Jurkat, Clone E6-1 (cell line): ENCODE data around the gene DUSP18.
"Not testable (repeated sequence)": the region's sequence is repeated elsewhere in the genome, so short reads cannot be mapped to it uniquely, and the experiment has no call there.

Source experiments
- DNase-seq: peaks from one replicate; pipeline ENCODE4 v3.0.0-alpha.2; 2011; ENCODE audit warnings: low read depth, low spot score
- H3K4me3 ChIP-seq: 2 replicates; pipeline ENCODE4 v1.5.1; 2011; ENCODE audit warnings: mild to moderate bottlenecking, low read length, control low read depth, moderate library complexity

The DUSP18 gene

GRCh38 chr22:30680991-30681770, 13.5 kb upstream of the DUSP18 start:
- DNase-seq: peak; percentile 15
- no peak overlapping the region for H3K4me3 ChIP-seq

DNA sequence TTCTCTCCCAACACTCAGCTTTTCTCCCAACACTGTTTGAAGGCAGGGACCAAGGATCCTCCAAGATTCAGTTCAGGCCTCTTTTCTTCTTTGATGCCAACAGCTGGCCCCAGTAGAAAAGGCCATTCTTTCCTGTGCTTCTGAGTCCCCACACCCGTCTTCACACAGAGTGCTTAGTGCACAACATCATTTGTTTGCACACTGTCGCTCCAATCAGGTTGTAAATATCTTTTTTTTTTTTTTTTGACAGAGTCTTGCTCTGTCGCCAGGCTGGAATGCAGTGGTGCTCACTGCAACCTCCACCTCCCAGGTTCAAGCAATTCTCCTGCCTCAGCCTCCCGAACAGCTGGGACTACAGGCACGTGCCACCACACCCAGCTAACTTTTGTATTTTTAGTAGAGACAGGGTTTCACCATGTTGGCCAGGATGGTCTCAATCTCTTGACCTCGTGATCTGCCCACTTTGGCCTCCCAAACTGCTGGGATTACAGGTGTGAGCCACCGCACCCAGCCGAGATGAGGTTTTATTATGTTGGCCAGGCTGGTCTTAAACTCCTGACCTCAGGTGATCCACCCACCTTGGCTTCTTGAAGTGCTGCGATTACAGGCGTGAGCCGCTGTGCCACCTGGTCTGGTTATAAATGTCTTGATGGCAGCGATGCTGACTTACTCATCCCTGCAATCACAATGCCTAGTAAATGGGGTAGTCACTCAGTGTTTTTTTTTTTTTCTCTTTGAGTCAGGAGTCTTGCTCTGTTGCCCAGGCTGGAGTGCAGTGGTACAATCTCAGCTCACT, 12.4 kb upstream of the DUSP18 start:
- DNase-seq, H3K4me3 ChIP-seq: not testable (repeated sequence)

- not testable (repeated sequence) for DNase-seq
Observed at GRCh38 chr22:30676565-30676964, 8.9 kb upstream of the DUSP18 start.

GRCh38 chr22:30675436-30675835, 7.8 kb upstream of the DUSP18 start:
- H3K4me3 ChIP-seq: no peak overlapping the region
- DNase-seq: peak; percentile 54

More at GRCh38 chr22:30676565-30676964, 8.9 kb upstream of the DUSP18 start:
- H3K4me3 ChIP-seq: not testable (repeated sequence)

DNA sequence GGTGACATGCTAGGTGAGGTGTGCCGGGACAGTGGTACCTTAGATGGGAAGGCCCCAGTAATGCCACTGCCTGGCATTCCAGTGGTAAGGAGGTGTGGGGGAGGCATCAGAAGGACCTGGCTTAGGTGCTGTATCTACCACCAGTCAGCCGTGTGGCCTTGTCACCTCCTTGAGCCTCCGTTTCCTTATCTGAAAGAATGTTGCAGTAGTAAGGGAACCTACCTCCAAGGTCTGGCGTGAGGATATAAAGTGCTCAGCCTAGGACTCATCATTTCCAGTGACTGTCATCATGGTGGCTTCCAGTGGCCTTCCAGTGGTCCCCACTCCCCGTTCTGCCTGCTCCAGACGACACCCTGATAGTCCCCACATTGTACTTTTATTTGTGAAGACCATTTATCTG, 6.8 kb upstream of the DUSP18 start:
- DNase-seq: no peak
- no peak overlapping the region for H3K4me3 ChIP-seq

DNA sequence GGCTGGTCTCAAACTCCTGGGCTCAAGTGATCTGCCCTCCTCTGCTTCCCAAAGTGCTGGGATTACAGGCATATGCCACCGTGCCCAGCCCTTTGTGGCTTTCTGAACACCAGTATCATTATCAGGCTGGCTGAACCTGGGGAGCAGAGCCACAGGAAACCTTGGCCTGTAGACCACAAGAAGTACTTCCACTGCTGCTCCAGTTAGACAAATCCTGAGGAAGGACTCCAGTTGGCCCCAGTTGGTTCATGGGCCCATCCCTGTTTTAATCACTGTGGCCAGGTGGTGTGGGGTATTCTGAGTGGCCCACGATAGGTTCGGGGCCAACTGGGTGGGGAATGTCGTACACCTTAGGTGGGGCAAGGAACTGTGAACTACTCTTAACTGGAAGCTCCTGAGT, 5.5 kb upstream of the DUSP18 start:
- no peak for DNase-seq
- H3K4me3 ChIP-seq: no peak overlapping the region

GRCh38 chr22:30671071-30671470, 3.4 kb upstream of the DUSP18 start:
- no peak for DNase-seq

GRCh38 chr22:30668386-30668710, 673 bp upstream of the DUSP18 start:
- no peak for DNase-seq

More at GRCh38 chr22:30671071-30671470, 3.4 kb upstream of the DUSP18 start:
- H3K4me3 ChIP-seq: no peak overlapping the region

GRCh38 chr22:30667107-30667493, 575 bp downstream of the DUSP18 start:
- H3K4me3 ChIP-seq: peak overlapping the region; percentile 67
- no peak for DNase-seq

More at GRCh38 chr22:30668386-30668710, 673 bp upstream of the DUSP18 start:
- H3K4me3 ChIP-seq: peak overlapping the region; percentile 67

GRCh38 chr22:30665786-30666185, 1.9 kb downstream of the DUSP18 start:
- no peak for DNase-seq
- no peak overlapping the region for H3K4me3 ChIP-seq

DNA sequence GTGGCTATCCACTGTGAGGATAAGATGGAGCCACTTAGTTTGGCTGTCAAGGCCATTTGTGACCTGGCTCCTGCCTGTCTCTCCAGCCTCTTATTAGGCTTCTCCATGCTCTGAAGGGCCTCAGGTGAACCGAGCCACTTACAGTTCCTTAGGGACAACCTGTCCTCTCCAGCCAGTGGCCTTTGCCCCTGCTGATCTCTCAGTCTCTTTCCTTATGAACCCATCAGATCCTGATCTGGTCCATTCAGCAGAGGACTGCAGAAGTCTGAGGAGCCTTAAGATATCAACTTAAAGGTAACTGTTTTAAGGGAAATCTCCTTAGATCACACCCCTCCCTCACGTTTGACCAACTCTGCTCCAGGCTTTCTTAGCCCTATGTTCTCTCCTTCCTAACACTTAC, 2.4 kb downstream of the DUSP18 start:
- no peak for DNase-seq
- H3K4me3 ChIP-seq: no peak overlapping the region

- DNase-seq: no peak
- H3K4me3 ChIP-seq: no peak overlapping the region
Observed at GRCh38 chr22:30664798-30665197, 2.9 kb downstream of the DUSP18 start.

- DNase-seq: no peak
- H3K4me3 ChIP-seq: no peak overlapping the region
Observed at GRCh38 chr22:30662040-30662439, 5.6 kb downstream of the DUSP18 start.

- DNase-seq: no peak
- H3K4me3 ChIP-seq: no peak overlapping the region
Observed at GRCh38 chr22:30655532-30655931, 12.1 kb downstream of the DUSP18 start.

GRCh38 chr22:30654361-30654760, 13.3 kb downstream of the DUSP18 start:
- H3K4me3 ChIP-seq: no peak overlapping the region
- no peak for DNase-seq

DNA sequence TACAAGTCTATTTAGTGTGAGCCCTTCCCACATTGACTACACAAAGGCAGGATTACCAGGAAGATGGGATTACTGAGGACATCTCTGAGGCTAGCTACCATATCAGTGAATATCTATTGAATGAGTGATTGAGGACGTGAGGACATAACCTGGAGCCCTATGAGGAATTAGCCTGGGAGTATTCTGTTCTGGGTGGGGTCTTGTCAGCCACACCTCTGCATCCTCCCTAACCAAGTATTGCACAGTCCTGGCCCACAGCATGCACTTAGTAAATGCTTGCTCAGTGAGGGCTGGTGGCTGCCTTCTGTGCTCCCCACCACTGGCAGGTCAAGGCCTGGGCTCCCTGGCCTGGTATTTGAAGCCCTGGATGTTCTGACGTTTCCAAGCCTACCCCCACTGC, 14.8 kb downstream of the DUSP18 start:
- H3K4me3 ChIP-seq: no peak overlapping the region
- no peak for DNase-seq

DNA sequence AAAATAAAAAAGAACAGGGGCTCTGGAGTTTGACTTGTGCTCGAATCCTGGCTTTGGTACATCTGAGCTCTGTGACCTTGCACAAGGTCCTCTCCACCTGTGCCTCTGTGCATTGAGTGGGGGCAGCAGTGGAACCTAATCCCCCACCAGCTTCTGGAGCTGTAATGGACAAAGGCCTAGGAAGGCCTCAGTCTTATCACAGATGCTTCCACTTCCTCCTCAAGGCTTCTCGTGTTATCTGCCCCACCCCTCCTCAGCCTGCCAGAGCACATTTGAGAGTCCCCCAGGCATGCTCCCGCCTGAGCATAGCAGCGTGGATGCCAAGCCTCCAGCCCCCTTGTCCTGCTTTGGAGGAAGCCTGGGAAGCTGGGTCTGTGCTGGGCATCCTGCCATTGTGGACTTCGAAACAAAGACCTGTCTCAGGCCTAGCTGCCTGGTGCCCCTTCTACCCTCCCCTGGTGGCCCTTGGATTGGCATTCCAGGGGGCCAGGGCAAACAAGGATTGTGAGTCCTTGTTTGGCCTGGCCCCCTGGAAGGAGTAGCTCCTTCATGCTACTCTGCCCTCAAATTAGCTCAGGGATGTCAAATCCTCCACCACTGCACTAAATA, 17.1 kb downstream of the DUSP18 start:
- no peak overlapping the region for H3K4me3 ChIP-seq
- DNase-seq: no peak

DNA sequence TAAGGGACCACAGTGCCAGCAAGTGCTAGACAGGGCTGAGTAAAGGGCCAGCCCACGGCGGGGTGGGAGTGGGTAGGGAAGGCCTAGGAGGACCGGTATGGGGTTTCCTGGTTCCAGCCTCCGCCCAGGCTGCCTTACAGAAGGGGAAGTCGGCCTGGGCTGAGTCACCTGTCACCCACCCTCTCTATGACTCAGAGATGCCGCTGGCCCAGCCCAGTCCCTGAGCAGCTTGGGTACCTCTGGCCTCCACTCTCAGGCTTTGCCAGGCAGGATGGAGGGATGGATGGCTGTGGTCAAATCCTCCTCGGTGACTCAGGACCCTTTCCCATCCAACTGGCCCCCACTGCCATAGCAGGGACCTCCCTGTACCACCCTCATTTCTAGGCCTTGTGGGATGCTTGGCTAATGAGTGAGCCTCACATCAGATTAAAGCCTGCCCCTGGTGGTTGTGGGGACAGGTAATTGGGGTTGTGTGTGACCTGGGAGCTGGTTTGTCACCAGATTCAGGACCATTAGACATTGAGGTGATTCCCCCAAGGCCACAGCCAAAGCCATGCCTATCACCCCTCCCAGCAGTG, 18.2 kb downstream of the DUSP18 start:
- H3K4me3 ChIP-seq: no peak overlapping the region
- no peak for DNase-seq

- H3K4me3 ChIP-seq: no peak overlapping the region
- no peak for DNase-seq
Observed at GRCh38 chr22:30648825-30649224, 18.9 kb downstream of the DUSP18 start.

DNA sequence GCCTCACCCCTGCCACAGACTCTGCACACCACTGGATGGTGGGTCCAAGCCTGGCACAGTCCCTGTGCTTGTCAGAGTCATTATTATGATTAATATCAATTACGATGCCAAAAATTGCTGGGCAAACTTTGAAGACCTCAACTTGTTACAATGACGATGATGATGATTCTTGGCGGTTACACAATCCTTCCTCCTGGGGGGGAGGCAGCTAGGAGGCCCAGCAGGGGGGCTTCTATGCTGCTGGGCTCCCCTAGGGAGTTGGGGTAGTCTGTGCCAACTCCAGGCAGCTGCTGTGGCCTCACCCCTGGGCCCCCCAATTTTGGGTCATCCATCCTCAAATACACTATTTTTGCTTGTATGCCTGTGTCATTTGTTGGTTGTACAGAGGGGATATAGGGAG, 20.1 kb downstream of the DUSP18 start:
- H3K4me3 ChIP-seq: no peak overlapping the region
- no peak for DNase-seq
